ENCODE data around the gene CCDC68. TPM values are rescaled to one million over a fixed set of nuclear protein-coding genes. Genes with fewer than 3 reads are reported as not detected.

Gene CCDC68
- total and polyA plus RNA-seq, 2 of the 13 experiments (the other 11 are each of a cell fraction or from before 2014, with no cell fraction given): 4.6 to 13.3 TPM

GRCh38 chr18:54958704-54959625 lies at the start of gene CCDC68 (continued):
- TF ChIP-seq, protein P1, sequence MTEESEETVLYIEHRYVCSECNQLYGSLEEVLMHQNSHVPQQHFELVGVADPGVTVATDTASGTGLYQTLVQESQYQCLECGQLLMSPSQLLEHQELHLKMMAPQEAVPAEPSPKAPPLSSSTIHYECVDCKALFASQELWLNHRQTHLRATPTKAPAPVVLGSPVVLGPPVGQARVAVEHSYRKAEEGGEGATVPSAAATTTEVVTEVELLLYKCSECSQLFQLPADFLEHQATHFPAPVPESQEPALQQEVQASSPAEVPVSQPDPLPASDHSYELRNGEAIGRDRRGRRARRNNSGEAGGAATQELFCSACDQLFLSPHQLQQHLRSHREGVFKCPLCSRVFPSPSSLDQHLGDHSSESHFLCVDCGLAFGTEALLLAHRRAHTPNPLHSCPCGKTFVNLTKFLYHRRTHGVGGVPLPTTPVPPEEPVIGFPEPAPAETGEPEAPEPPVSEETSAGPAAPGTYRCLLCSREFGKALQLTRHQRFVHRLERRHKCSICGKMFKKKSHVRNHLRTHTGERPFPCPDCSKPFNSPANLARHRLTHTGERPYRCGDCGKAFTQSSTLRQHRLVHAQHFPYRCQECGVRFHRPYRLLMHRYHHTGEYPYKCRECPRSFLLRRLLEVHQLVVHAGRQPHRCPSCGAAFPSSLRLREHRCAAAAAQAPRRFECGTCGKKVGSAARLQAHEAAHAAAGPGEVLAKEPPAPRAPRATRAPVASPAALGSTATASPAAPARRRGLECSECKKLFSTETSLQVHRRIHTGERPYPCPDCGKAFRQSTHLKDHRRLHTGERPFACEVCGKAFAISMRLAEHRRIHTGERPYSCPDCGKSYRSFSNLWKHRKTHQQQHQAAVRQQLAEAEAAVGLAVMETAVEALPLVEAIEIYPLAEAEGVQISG (CRISPR knock-in tag; IDR thresholded peaks at IDR 0.05): no peak; the same call in 1 of the 2 replicates
- TF ChIP-seq PCBP2 (optimal IDR thresholded peaks at IDR 0.05; ENCODE audit: low read depth, low read length, poor library complexity, severe bottlenecking): no peak
- no peak for TF ChIP-seq MAF1 (CRISPR knock-in tag; IDR thresholded peaks at IDR 0.05; ENCODE audit: borderline replicate concordance)
- TF ChIP-seq NPAS2 (CRISPR knock-in tag; IDR thresholded peaks at IDR 0.05; ENCODE audit: borderline replicate concordance): no peak
- no peak for TF ChIP-seq ZNF343 (CRISPR knock-in tag; IDR thresholded peaks at IDR 0.05)
- TF ChIP-seq, protein P2, sequence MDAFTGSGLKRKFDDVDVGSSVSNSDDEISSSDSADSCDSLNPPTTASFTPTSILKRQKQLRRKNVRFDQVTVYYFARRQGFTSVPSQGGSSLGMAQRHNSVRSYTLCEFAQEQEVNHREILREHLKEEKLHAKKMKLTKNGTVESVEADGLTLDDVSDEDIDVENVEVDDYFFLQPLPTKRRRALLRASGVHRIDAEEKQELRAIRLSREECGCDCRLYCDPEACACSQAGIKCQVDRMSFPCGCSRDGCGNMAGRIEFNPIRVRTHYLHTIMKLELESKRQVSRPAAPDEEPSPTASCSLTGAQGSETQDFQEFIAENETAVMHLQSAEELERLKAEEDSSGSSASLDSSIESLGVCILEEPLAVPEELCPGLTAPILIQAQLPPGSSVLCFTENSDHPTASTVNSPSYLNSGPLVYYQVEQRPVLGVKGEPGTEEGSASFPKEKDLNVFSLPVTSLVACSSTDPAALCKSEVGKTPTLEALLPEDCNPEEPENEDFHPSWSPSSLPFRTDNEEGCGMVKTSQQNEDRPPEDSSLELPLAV (CRISPR knock-in tag; conservative IDR thresholded peaks at IDR 0.05; ENCODE audit: low read depth): no peak
- TF ChIP-seq ZBTB46 (CRISPR knock-in tag; IDR thresholded peaks at IDR 0.05; ENCODE audit: borderline replicate concordance): no peak
- 0 out of 2 replicates have a peak, but pooled peaks have one; percentile 80 for TF ChIP-seq ZMYM4 (CRISPR knock-in tag; IDR thresholded peaks at IDR 0.05)
- TF ChIP-seq ZBTB37 (CRISPR knock-in tag; IDR thresholded peaks at IDR 0.05): no peak
- no peak; the same call in 1 of the 2 replicates for TF ChIP-seq NR1H2 (CRISPR knock-in tag; IDR thresholded peaks at IDR 0.05; ENCODE audit: borderline replicate concordance, low read depth)
- peak; percentile 48; the same call in 1 of the 2 replicates for TF ChIP-seq PHF8 (CRISPR knock-in tag; IDR thresholded peaks at IDR 0.05)
- no peak for TF ChIP-seq ONECUT2 (CRISPR knock-in tag; IDR thresholded peaks at IDR 0.05)
- no peak for TF ChIP-seq GABPA (IDR thresholded peaks at IDR 0.05; ENCODE audit: low read depth, low read length)
- TF ChIP-seq GABPA (CRISPR knock-in tag; IDR thresholded peaks at IDR 0.05; ENCODE audit: low read depth): no peak
- TF ChIP-seq, protein P3, sequence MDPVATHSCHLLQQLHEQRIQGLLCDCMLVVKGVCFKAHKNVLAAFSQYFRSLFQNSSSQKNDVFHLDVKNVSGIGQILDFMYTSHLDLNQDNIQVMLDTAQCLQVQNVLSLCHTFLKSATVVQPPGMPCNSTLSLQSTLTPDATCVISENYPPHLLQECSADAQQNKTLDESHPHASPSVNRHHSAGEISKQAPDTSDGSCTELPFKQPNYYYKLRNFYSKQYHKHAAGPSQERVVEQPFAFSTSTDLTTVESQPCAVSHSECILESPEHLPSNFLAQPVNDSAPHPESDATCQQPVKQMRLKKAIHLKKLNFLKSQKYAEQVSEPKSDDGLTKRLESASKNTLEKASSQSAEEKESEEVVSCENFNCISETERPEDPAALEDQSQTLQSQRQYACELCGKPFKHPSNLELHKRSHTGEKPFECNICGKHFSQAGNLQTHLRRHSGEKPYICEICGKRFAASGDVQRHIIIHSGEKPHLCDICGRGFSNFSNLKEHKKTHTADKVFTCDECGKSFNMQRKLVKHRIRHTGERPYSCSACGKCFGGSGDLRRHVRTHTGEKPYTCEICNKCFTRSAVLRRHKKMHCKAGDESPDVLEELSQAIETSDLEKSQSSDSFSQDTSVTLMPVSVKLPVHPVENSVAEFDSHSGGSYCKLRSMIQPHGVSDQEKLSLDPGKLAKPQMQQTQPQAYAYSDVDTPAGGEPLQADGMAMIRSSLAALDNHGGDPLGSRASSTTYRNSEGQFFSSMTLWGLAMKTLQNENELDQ (CRISPR knock-in tag; IDR thresholded peaks at IDR 0.05; ENCODE audit: borderline replicate concordance): no peak

Data from HepG2 (cell line).